Measurements from ENCODE around the gene POLDIP2.
A peak's percentile ranks its signal among the peaks of the same experiment; 100 is the strongest.
"Not testable (repeated sequence)": the region's sequence is repeated elsewhere in the genome, so short reads cannot be mapped to it uniquely, and the experiment has no call there.

The POLDIP2 gene

GRCh38 chr17:28363186-28363585 lies 5.9 kb upstream of the POLDIP2 start:
- no peak overlapping the region for H3K27ac Mint-ChIP-seq
- ATAC-seq = no peak
- peaks cover 3% of the 10 kb centered on the region for H3K4me1 Mint-ChIP-seq
- DNase-seq (ENCODE audit: low spot score in 2 of 2) = no peak
- peaks cover 55% of the 10 kb centered on the region for H3K36me3 Mint-ChIP-seq
- H3K9me3 Mint-ChIP-seq = no peaks in the 10 kb centered on the region
- H3K4me3 Mint-ChIP-seq = no peak overlapping the region

GRCh38 chr17:28357901-28358197 lies 522 bp upstream of the POLDIP2 start:
- Mint-ChIP-seq H3K9me3 (no peaks in the 10 kb centered on the region), H3K4me3 (peak overlapping the region; percentile 92), H3K27ac (peak overlapping the region; percentile 96), H3K4me1 (peaks cover 23% of the 10 kb centered on the region), H3K36me3 (peaks cover 92% of the 10 kb centered on the region)
- DNase-seq (ENCODE audit: low spot score in 2 of 2) (no peak), ATAC-seq (no peak)

- Mint-ChIP-seq H3K36me3 (peaks cover 100% of the 10 kb centered on the region), H3K27ac (peak overlapping the region; percentile 73)
- no peak for ATAC-seq
These were observed 7.1 kb downstream of the POLDIP2 start for GRCh38 chr17:28350271-28350670.

GRCh38 chr17:28348979-28349378 lies 8.3 kb downstream of the POLDIP2 start:
- no peaks in the 10 kb centered on the region for H3K4me1 Mint-ChIP-seq
- ATAC-seq (no peak), DNase-seq (ENCODE audit: low spot score in 2 of 2) (no peak)
- H3K9me3 Mint-ChIP-seq = no peaks in the 10 kb centered on the region
- peaks cover 99% of the 10 kb centered on the region for H3K36me3 Mint-ChIP-seq
- no peak overlapping the region for H3K4me3 Mint-ChIP-seq
- H3K27ac Mint-ChIP-seq = no peak overlapping the region

More at GRCh38 chr17:28350271-28350670, 7.1 kb downstream of the POLDIP2 start:
- Mint-ChIP-seq H3K9me3 (no peaks in the 10 kb centered on the region), H3K4me3 (no peak overlapping the region), H3K4me1 (no peaks in the 10 kb centered on the region)
- DNase-seq (ENCODE audit: low spot score in 2 of 2) = no peak

- H3K4me1 Mint-ChIP-seq = no peaks in the 10 kb centered on the region
- DNase-seq (ENCODE audit: low spot score in 2 of 2) (no peak), ATAC-seq (no peak)
- H3K27ac Mint-ChIP-seq = no peak overlapping the region
- no peaks in the 10 kb centered on the region for H3K9me3 Mint-ChIP-seq
- no peak overlapping the region for H3K4me3 Mint-ChIP-seq
- peaks cover 96% of the 10 kb centered on the region for H3K36me3 Mint-ChIP-seq
These were observed 10.0 kb downstream of the POLDIP2 start for GRCh38 chr17:28347261-28347891.

GRCh38 chr17:28346746-28347246 lies 10.5 kb downstream of the POLDIP2 start:
- no peak for ATAC-seq
- H3K4me1 Mint-ChIP-seq = no peaks in the 10 kb centered on the region
- no peaks in the 10 kb centered on the region for H3K9me3 Mint-ChIP-seq
- DNase-seq (ENCODE audit: low spot score in 2 of 2) = no peak
- peaks cover 96% of the 10 kb centered on the region for H3K36me3 Mint-ChIP-seq
- no peak overlapping the region for H3K4me3 Mint-ChIP-seq
- no peak overlapping the region for H3K27ac Mint-ChIP-seq

GRCh38 chr17:28346199-28346580 lies 11.1 kb downstream of the POLDIP2 start:
- ATAC-seq = no peak
- DNase-seq (ENCODE audit: low spot score in 2 of 2) = no peak
- Mint-ChIP-seq H3K9me3 (no peaks in the 10 kb centered on the region), H3K27ac (no peak overlapping the region), H3K36me3 (peaks cover 96% of the 10 kb centered on the region), H3K4me1 (no peaks in the 10 kb centered on the region), H3K4me3 (no peak overlapping the region)

- Mint-ChIP-seq H3K4me3 (no peak overlapping the region), H3K36me3 (peaks cover 96% of the 10 kb centered on the region), H3K4me1 (peaks cover under 1% of the 10 kb centered on the region), H3K9me3 (no peaks in the 10 kb centered on the region), H3K27ac (no peak overlapping the region)
- no peak for ATAC-seq
- no peak for DNase-seq (ENCODE audit: low spot score in 2 of 2)
These were observed 11.7 kb downstream of the POLDIP2 start for GRCh38 chr17:28345419-28346198.

- Mint-ChIP-seq H3K27ac (no peak overlapping the region), H3K4me3 (no peak overlapping the region), H3K4me1 (peaks cover 8% of the 10 kb centered on the region), H3K9me3 (no peaks in the 10 kb centered on the region), H3K36me3 (peaks cover 96% of the 10 kb centered on the region)
- ATAC-seq (peak; percentile 29), DNase-seq (ENCODE audit: low spot score in 2 of 2) (no peak)
These were observed 12.9 kb downstream of the POLDIP2 start for GRCh38 chr17:28344435-28344901.

- H3K27ac Mint-ChIP-seq = no peak overlapping the region
These were observed 13.3 kb downstream of the POLDIP2 start for GRCh38 chr17:28344011-28344410.

GRCh38 chr17:28343491-28343932 lies 13.8 kb downstream of the POLDIP2 start:
- H3K36me3 Mint-ChIP-seq = peaks cover 89% of the 10 kb centered on the region
- no peak overlapping the region for H3K27ac Mint-ChIP-seq
- no peak overlapping the region for H3K4me3 Mint-ChIP-seq
- peaks cover 14% of the 10 kb centered on the region for H3K4me1 Mint-ChIP-seq
- no peaks in the 10 kb centered on the region for H3K9me3 Mint-ChIP-seq
- ATAC-seq (no peak), DNase-seq (ENCODE audit: low spot score in 2 of 2) (no peak)

More at GRCh38 chr17:28344011-28344410, 13.3 kb downstream of the POLDIP2 start:
- Mint-ChIP-seq H3K4me1 (peaks cover 11% of the 10 kb centered on the region), H3K4me3 (no peak overlapping the region), H3K36me3 (peaks cover 94% of the 10 kb centered on the region), H3K9me3 (no peaks in the 10 kb centered on the region)
- ATAC-seq = peak; percentile 11
- DNase-seq (ENCODE audit: low spot score in 2 of 2) = no peak

GRCh38 chr17:28342313-28342712 lies 15.0 kb downstream of the POLDIP2 start:
- ATAC-seq (no peak), DNase-seq (ENCODE audit: low spot score in 2 of 2) (no peak)
- Mint-ChIP-seq H3K4me1 (peaks cover 26% of the 10 kb centered on the region), H3K36me3 (peaks cover 77% of the 10 kb centered on the region), H3K4me3 (no peak overlapping the region), H3K27ac (no peak overlapping the region), H3K9me3 (no peaks in the 10 kb centered on the region)

GRCh38 chr17:28341516-28341915 lies 15.8 kb downstream of the POLDIP2 start:
- H3K36me3 Mint-ChIP-seq = peaks cover 75% of the 10 kb centered on the region
- H3K27ac Mint-ChIP-seq = peak overlapping the region; percentile 43
- DNase-seq (ENCODE audit: low spot score in 2 of 2) (no peak), ATAC-seq (no peak)
- no peaks in the 10 kb centered on the region for H3K9me3 Mint-ChIP-seq
- no peak overlapping the region for H3K4me3 Mint-ChIP-seq
- H3K4me1 Mint-ChIP-seq = peaks cover 34% of the 10 kb centered on the region

GRCh38 chr17:28340374-28340773 lies 17.0 kb downstream of the POLDIP2 start:
- Mint-ChIP-seq H3K36me3 (peaks cover 69% of the 10 kb centered on the region), H3K27ac (no peak overlapping the region), H3K9me3 (no peaks in the 10 kb centered on the region), H3K4me3 (no peak overlapping the region), H3K4me1 (peaks cover 35% of the 10 kb centered on the region)
- ATAC-seq (no peak), DNase-seq (ENCODE audit: low spot score in 2 of 2) (no peak)

GRCh38 chr17:28339431-28339830 lies 17.9 kb downstream of the POLDIP2 start:
- Mint-ChIP-seq H3K36me3 (peaks cover 64% of the 10 kb centered on the region), H3K4me3 (no peak overlapping the region), H3K9me3 (no peaks in the 10 kb centered on the region), H3K27ac (no peak overlapping the region), H3K4me1 (peaks cover 41% of the 10 kb centered on the region)
- ATAC-seq (no peak), DNase-seq (ENCODE audit: low spot score in 2 of 2) (no peak)

GRCh38 chr17:28338769-28339212 lies 18.5 kb downstream of the POLDIP2 start:
- peaks cover 58% of the 10 kb centered on the region for H3K36me3 Mint-ChIP-seq
- not testable (repeated sequence) for H3K9me3 Mint-ChIP-seq; H3K27ac Mint-ChIP-seq; H3K4me3 Mint-ChIP-seq; ATAC-seq; DNase-seq (ENCODE audit: low spot score in 2 of 2)
- peaks cover 47% of the 10 kb centered on the region for H3K4me1 Mint-ChIP-seq
